IMR-90 (cell line): ENCODE results near the gene ABHD1. TPM values are rescaled to one million over a fixed set of nuclear protein-coding genes. Genes with fewer than 3 reads are reported as not detected.
A peak's percentile ranks its signal among the peaks of the same experiment; 100 is the strongest.

Experiments used
- ATAC-seq: fragments of 200-7000 bp; cut with Tn5 transposase; 2 replicates; pipeline ENCODE4 v1.9.1; 2020; ENCODE audit warnings: low read depth, mild to moderate bottlenecking, moderate library complexity
- BruUV-seq: library from RNA; stranded (reverse); fragments of 400-500 nt; replicated peaks from 2 replicates; lab custom pipeline; 2021; lab: Mats Ljungman, UMichigan
- CTCF ChIA-PET: fragments of 300-600 bp; formaldehyde crosslinking; extraction: SDS; loops from one replicate; lab custom pipeline; 2021; ENCODE audit warnings: antibody characterized with exemption; lab: Yijun Ruan, JAX
- POLR2A ChIA-PET: fragments of 300-600 bp; sonication (Branson Sonifier 250); formaldehyde crosslinking; loops from one replicate; lab custom pipeline; 2022; ENCODE audit warnings: antibody characterized with exemption; ENCODE audit not compliant: unreplicated experiment; lab: Charles Lee
- DNase-seq: peaks from one replicate; pipeline ENCODE4 v3.0.0; 2013
- H2AFZ ChIP-seq: replicated peaks from 2 replicates; pipeline ENCODE3; 2013; ENCODE audit warnings: low read length, mild to moderate bottlenecking; ENCODE audit not compliant: poor library complexity
- H2AK5ac ChIP-seq: 2 replicates; pipeline ENCODE4 v1.6.1; 2013; ENCODE audit warnings: low read depth, low read length, inconsistent platforms
- H2AK9ac ChIP-seq: replicated peaks from 2 replicates; pipeline ENCODE3; 2013; ENCODE audit warnings: mild to moderate bottlenecking, low read depth, low read length, moderate library complexity; ENCODE audit not compliant: poor library complexity
- H2BK120ac ChIP-seq: 2 replicates; pipeline ENCODE4 v1.6.1; 2013; ENCODE audit warnings: low read depth, low read length, inconsistent platforms
- H2BK15ac ChIP-seq: 3 replicates; pipeline ENCODE4 v1.6.1; 2013; ENCODE audit warnings: low read depth, low read length, inconsistent platforms
- H2BK20ac ChIP-seq: 2 replicates; pipeline ENCODE4 v1.6.1; 2013; ENCODE audit warnings: low read depth, mild to moderate bottlenecking, inconsistent platforms, low read length, moderate library complexity
- H2BK5ac ChIP-seq: 2 replicates; pipeline ENCODE4 v1.6.1; 2013; ENCODE audit warnings: mild to moderate bottlenecking, low read depth, low read length, inconsistent platforms; ENCODE audit not compliant: poor library complexity, severe bottlenecking
- H3K14ac ChIP-seq: replicated peaks from 2 replicates; pipeline ENCODE4 v1.6.1; 2013; ENCODE audit warnings: low read depth, low read length, inconsistent platforms
- H3K18ac ChIP-seq: 2 replicates; pipeline ENCODE4 v1.6.1; 2013; ENCODE audit warnings: low read depth, low read length, control low read depth
- H3K23ac ChIP-seq: 2 replicates; pipeline ENCODE4 v1.6.1; 2013; ENCODE audit warnings: low read depth, low read length, inconsistent platforms
- H3K27ac ChIP-seq: 2 replicates; pipeline ENCODE4 v1.5.1; 2013; ENCODE audit warnings: mild to moderate bottlenecking, control low read depth, low read length; ENCODE audit not compliant: insufficient read depth
- H3K27me3 ChIP-seq: 2 replicates; pipeline ENCODE4 v1.6.1; 2013; ENCODE audit warnings: low read length; ENCODE audit not compliant: control insufficient read depth, insufficient read depth
- H3K36me3 ChIP-seq: 2 replicates; pipeline ENCODE4 v1.6.1; 2013; ENCODE audit warnings: low read length, mixed read lengths; ENCODE audit not compliant: control insufficient read depth, insufficient read depth
- H3K4ac ChIP-seq: 2 replicates; pipeline ENCODE4 v1.6.1; 2013; ENCODE audit warnings: low read depth, low read length, inconsistent platforms
- H3K4me1 ChIP-seq: 2 replicates; pipeline ENCODE4 v1.6.1; 2013; ENCODE audit warnings: low read length, mixed read lengths; ENCODE audit not compliant: control insufficient read depth, insufficient read depth
- H3K4me2 ChIP-seq: 2 replicates; pipeline ENCODE4 v1.6.1; 2013; ENCODE audit warnings: low read depth, mild to moderate bottlenecking, control low read depth, low read length, moderate library complexity
- H3K4me3 ChIP-seq: 2 replicates; pipeline ENCODE4 v1.5.1; 2013; ENCODE audit warnings: low read depth, mild to moderate bottlenecking, control low read depth, low read length, moderate library complexity; ENCODE audit not compliant: insufficient read depth
- H3K56ac ChIP-seq: 2 replicates; pipeline ENCODE4 v1.6.1; 2013; ENCODE audit warnings: low read length, inconsistent platforms; ENCODE audit not compliant: insufficient read depth; ENCODE audit errors: extremely low read depth
- H3K79me1 ChIP-seq, 2 experiments: 2 replicates each; pipeline ENCODE4 v1.6.1; 2013; ENCODE audit warnings: low read length in 2 of 2, inconsistent platforms in 1 of 2, low read depth in 1 of 2
- H3K9ac ChIP-seq: 2 replicates; pipeline ENCODE4 v1.6.1; 2013; ENCODE audit warnings: low read depth, low read length, control low read depth
- H3K9me1 ChIP-seq: 2 replicates; pipeline ENCODE4 v1.6.1; 2013; ENCODE audit warnings: low read length, inconsistent platforms; ENCODE audit not compliant: insufficient read depth
- H3K9me3 ChIP-seq: 2 replicates; pipeline ENCODE4 v1.6.1; 2013; ENCODE audit warnings: low read length; ENCODE audit not compliant: control insufficient read depth, insufficient read depth
- H4K20me1 ChIP-seq: 2 replicates; pipeline ENCODE4 v1.6.1; 2013; ENCODE audit warnings: low read length, inconsistent platforms; ENCODE audit not compliant: insufficient read depth
- H4K5ac ChIP-seq: 2 replicates; pipeline ENCODE4 v1.6.1; 2013; ENCODE audit warnings: mild to moderate bottlenecking, low read depth, low read length, control low read depth
- H4K8ac ChIP-seq, 2 experiments: 2 replicates each; pipeline ENCODE4 v1.6.1; 2013; ENCODE audit warnings: low read depth in 2 of 2, low read length in 2 of 2, control low read depth in 1 of 2, inconsistent platforms in 1 of 2
- H4K91ac ChIP-seq: 2 replicates; pipeline ENCODE4 v1.6.1; 2013; ENCODE audit warnings: low read depth, low read length, inconsistent platforms; ENCODE audit not compliant: insufficient read depth
- BHLHE40 ChIP-seq: fragments of 150-350 bp; IDR thresholded peaks from 2 replicates; pipeline ENCODE4 v1.6.1; 2016; ENCODE audit warnings: mild to moderate bottlenecking, low read depth, low read length
- CEBPB ChIP-seq: IDR thresholded peaks from 2 replicates; pipeline ENCODE4 v1.6.1; 2012; ENCODE audit warnings: low read depth, low read length, improper control_type of control experiment
- CHD1 ChIP-seq: IDR thresholded peaks from 2 replicates; pipeline ENCODE4 v1.6.1; 2012; ENCODE audit warnings: low read depth, low read length, improper control_type of control experiment
- CTCF ChIP-seq: conservative IDR thresholded peaks from 2 replicates; pipeline ENCODE4 v1.5.1; 2012; ENCODE audit warnings: mild to moderate bottlenecking, low read depth, low read length, improper control_type of control experiment
- ELK1 ChIP-seq: fragments of 150-350 bp; IDR thresholded peaks from 2 replicates; pipeline ENCODE4 v1.6.1; 2016; ENCODE audit warnings: low read depth, mild to moderate bottlenecking, low read length, moderate library complexity, borderline replicate concordance
- FOS ChIP-seq: fragments of 150-350 bp; IDR thresholded peaks from 2 replicates; pipeline ENCODE4 v1.6.1; 2016; ENCODE audit warnings: low read depth, low read length
- MAFK ChIP-seq: IDR thresholded peaks from 2 replicates; pipeline ENCODE4 v1.6.1; 2012; ENCODE audit warnings: low read depth, low read length, improper control_type of control experiment
- MAZ ChIP-seq: IDR thresholded peaks from 2 replicates; pipeline ENCODE4 v1.6.1; 2012; ENCODE audit warnings: low read depth, mild to moderate bottlenecking, low read length, improper control_type of control experiment, moderate library complexity, borderline replicate concordance
- MXI1 ChIP-seq: IDR thresholded peaks from 2 replicates; pipeline ENCODE4 v1.6.1; 2012; ENCODE audit warnings: low read depth, mild to moderate bottlenecking, low read length, moderate library complexity, borderline replicate concordance
- NFE2L2 ChIP-seq: fragments of 150-350 bp; IDR thresholded peaks from 2 replicates; pipeline ENCODE4 v1.6.1; 2016; ENCODE audit warnings: low read depth, mild to moderate bottlenecking, low read length
- POLR2A ChIP-seq: IDR thresholded peaks from 2 replicates; pipeline ENCODE4 v1.6.1; 2012; ENCODE audit warnings: mild to moderate bottlenecking, low read depth, low read length
- RAD21 ChIP-seq: IDR thresholded peaks from 2 replicates; pipeline ENCODE4 v1.6.1; 2012; ENCODE audit warnings: low read length, improper control_type of control experiment
- RCOR1 ChIP-seq: IDR thresholded peaks from 2 replicates; pipeline ENCODE4 v1.6.1; 2012; ENCODE audit warnings: mild to moderate bottlenecking, low read length, improper control_type of control experiment; ENCODE audit not compliant: insufficient replicate concordance
- RFX5 ChIP-seq: IDR thresholded peaks from 2 replicates; pipeline ENCODE4 v1.8.0; 2012; ENCODE audit warnings: low read depth, mild to moderate bottlenecking, low read length, moderate library complexity
- SMC3 ChIP-seq: fragments of 150-350 bp; IDR thresholded peaks from 2 replicates; pipeline ENCODE4 v1.6.1; 2016; ENCODE audit warnings: low read depth, mild to moderate bottlenecking, antibody characterized with exemption, low read length, moderate library complexity
- WGBS, 2 experiments: methylation state at CpG; one replicate each; pipeline versions ENCODE4 v1.1.5 to v1.1.7; 2013; ENCODE audit warnings: missing lambda C conversion rate in 2 of 2; ENCODE audit not compliant: insufficient read length in 1 of 2; ENCODE audit errors: extremely low coverage in 2 of 2; 5-methylcytosine and 5-hydroxymethylcytosine counted together
- dilution Hi-C: fragments of 300-500 bp; cut with HindIII; formaldehyde crosslinking; loops from one replicate; pipeline ENCODE4 v1.14.3; 2018; ENCODE audit warnings: low sequenced_read_pairs; ENCODE audit not compliant: unreplicated experiment
- in situ Hi-C: fragments of 300-500 bp; cut with MboI; formaldehyde crosslinking; loops from 3 replicates; pipeline ENCODE4 v1.14.3; 2019; ENCODE audit warnings: low sequenced_read_pairs, inconsistent platforms, mixed read lengths
- intact Hi-C: fragments of 100-400 bp; cut with micrococcal nuclease; formaldehyde crosslinking; loops from 2 replicates; pipeline ENCODE4 v1.10.0; 2022
- polyA plus RNA-seq, 3 experiments: library from polyadenylated mRNA; depleted of rRNA; stranded (reverse); fragments of >200 nt; gene quantifications; 2 replicates each; pipeline ENCODE4 v1.2.3, GENCODE V29; 2012; ENCODE audit warnings: low replicate concordance in 1 of 3
- total RNA-seq: library from RNA; depleted of rRNA; stranded (reverse); fragments of >200 nt; gene quantifications from 2 replicates; pipeline ENCODE4 v1.2.3, GENCODE V29; 2012
- TF ChIP-seq, protein P1 (sequence below): fragments of 150-350 bp; IDR thresholded peaks from 2 replicates; pipeline ENCODE4 v1.6.1; 2017; ENCODE audit warnings: mild to moderate bottlenecking, antibody characterized with exemption, low read length, low read depth

Gene ABHD1
- total and polyA plus RNA-seq, 2 of the 4 experiments (the other 2 are of a cell fraction), result 0.24 TPM; not detected in 1

DNA sequence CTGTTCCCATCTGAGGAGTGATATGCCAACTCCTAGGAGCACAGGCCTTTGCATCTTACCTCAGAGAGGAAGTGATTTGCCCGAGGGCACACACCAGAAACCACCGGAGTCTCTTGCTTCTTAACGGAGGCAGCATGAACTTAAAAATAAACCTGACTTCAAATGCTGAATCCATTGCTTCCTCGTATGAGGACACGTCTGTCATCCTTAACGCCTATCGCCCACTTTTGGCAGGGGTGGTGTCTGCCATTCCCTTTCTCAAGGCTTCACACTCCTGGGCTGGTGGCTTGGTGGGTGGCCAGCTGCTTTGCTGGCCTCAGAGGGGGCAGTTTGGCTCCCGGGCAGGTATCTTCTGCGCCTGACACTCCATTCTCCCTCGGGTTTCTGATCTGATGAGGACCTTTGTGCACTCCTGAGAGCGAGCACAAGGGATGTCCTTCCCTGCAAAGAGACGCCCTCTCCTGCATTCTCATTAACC is 11.9 kb downstream of the ABHD1 start:
- ChIA-PET CTCF (no interaction called here), POLR2A (no interaction called here)
- intact Hi-C loops (loop anchor here (2.0 kb wide), 1 partner anchor 55 kb away; no protein-coding TSS in a partner anchor), dilution Hi-C loops (no loop called here), in situ Hi-C loops (no loop called here)
- Histone ChIP-seq H3K4me2 (no peak overlapping the region), H2AK9ac (peak overlapping the region; percentile 97), H3K9me1 (peaks cover 14% of the 10 kb centered on the region), H3K56ac (no peak overlapping the region), H4K5ac (no peak overlapping the region; the same call in 1 of the 2 replicates), H3K27me3 (peaks cover 15% of the 10 kb centered on the region; the same call in 1 of the 2 replicates), H3K9me3 (no peaks in the 10 kb centered on the region), H3K4me1 (peaks cover 9% of the 10 kb centered on the region), H2AFZ (peak overlapping the region; percentile 100), H2BK120ac (no peak overlapping the region), H2BK5ac (no peak overlapping the region), H2BK20ac (no peak overlapping the region), H3K27ac (no peak overlapping the region), H3K36me3 (peaks cover 23% of the 10 kb centered on the region), H4K91ac (no peak overlapping the region), H3K4me3 (no peak overlapping the region), H4K20me1 (peaks cover 12% of the 10 kb centered on the region), H3K23ac (no peak overlapping the region), H3K79me1 (peaks cover 14 to 27% of the 10 kb centered on the region in 2 experiments), H3K14ac (no peak overlapping the region), H3K9ac (no peak overlapping the region), H3K18ac (no peak overlapping the region), H2AK5ac (peak overlapping the region; percentile 68; the same call in 1 of the 2 replicates), H4K8ac (peak overlapping the region; percentile 73 to 93; a peak in 3 of 4 replicates), H3K4ac (no peak overlapping the region), H2BK15ac (no peak overlapping the region)
- DNase-seq (no peak), ATAC-seq (no peak)
- TF ChIP-seq ELK1, result no peak
- TF ChIP-seq SMC3, result no peak
- no peak for TF ChIP-seq FOS
- no peak for TF ChIP-seq POLR2A
- TF ChIP-seq MAFK, result no peak
- no peak for TF ChIP-seq BHLHE40
- TF ChIP-seq CTCF, result no peak
- TF ChIP-seq MAZ, result no peak
- no peak for TF ChIP-seq RCOR1
- TF ChIP-seq NFE2L2, result no peak
- TF ChIP-seq RFX5, result no peak
- TF ChIP-seq RAD21, result no peak
- TF ChIP-seq MXI1, result no peak
- TF ChIP-seq CHD1, result no peak
- TF ChIP-seq CEBPB, result no peak
- TF ChIP-seq, protein P1, sequence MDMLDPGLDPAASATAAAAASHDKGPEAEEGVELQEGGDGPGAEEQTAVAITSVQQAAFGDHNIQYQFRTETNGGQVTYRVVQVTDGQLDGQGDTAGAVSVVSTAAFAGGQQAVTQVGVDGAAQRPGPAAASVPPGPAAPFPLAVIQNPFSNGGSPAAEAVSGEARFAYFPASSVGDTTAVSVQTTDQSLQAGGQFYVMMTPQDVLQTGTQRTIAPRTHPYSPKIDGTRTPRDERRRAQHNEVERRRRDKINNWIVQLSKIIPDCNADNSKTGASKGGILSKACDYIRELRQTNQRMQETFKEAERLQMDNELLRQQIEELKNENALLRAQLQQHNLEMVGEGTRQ, result no peak
- no TSS peak for BruUV-seq
- WGBS, 2 experiments, result 91% methylated on average over 4 of the region's 12 CpGs; no CpG with 5 or more reads in 1 of the 2 experiments
